H1 (cell line): ENCODE data around the gene FHOD1. TPM values are rescaled to one million over a fixed set of nuclear protein-coding genes. Genes with fewer than 3 reads are reported as not detected.
A peak's percentile ranks its signal among the peaks of the same experiment; 100 is the strongest.

Experiments
- YY1 ChIP-seq: IDR thresholded peaks from 2 replicates; pipeline ENCODE4 v1.6.1; 2011; ENCODE audit warnings: low read depth, mild to moderate bottlenecking, low read length
- polyA plus RNA-seq, 7 experiments: library from polyadenylated mRNA; depleted of rRNA in 3 of 7; stranded (reverse) in 5 of 7; unstranded in 2 of 7; fragments of >200 nt in 5 of 7; fragments of 200-250 nt in 2 of 7; gene quantifications; 1 replicate in 5 of 7; 2 replicates in 1 of 7; 4 replicates in 1 of 7; pipeline versions ENCODE4 v1.2.1 to v1.2.3, GENCODE V29; 2011 to 2013; ENCODE audit warnings: missing spikeins in 2 of 7, mixed read lengths in 2 of 7
- total RNA-seq: library from RNA; stranded (reverse); fragmentation: NEBNext Ultra II Directional; extraction: Animal tissue kit (Norgen Biotek cat#: 25700); gene quantifications from 2 replicates; pipeline ENCODE4 v1.2.1, GENCODE V29; 2021

Gene FHOD1
- total and polyA plus RNA-seq, 2 of the 8 experiments (the other 6 are each of a cell fraction or from before 2014, with no cell fraction given), result 31.3 to 60.7 TPM

DNA sequence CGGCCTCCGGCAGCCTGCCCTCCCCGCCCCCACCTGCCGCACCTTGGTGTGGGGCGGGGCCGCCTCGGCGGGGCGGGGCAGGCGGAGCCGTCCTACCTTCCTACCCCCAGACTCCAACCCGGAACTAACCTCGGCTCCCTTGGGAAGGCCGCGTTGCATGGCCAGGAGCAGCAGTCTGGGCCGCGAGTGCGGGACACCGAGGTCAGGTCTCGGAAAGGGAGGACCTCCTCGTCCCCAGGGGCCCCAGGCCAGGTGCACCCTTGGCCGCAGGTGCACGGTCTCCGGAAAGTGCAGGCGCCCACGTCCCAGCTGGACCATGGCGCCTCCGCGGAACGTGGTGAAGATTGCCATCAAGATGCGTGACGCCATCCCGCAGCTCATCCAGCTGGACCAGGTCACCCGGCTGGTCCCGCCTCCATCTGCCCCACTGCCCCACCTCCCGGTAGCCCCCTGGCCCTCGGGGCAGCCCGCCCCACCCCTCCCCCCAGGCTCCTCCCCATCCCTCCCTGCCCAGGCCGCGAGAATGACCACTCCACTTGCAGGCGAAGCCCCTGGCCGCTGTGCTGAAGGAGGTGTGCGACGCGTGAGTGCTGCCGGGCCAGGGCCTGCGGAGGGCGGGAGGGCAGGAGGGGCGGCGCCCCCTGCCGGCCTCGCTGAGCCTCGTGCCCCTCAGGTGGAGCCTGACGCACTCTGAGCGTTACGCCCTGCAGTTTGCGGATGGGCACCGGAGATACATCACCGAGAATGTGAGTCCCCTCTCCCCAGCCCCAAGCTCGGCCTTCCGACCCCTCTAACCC, 48.1 kb downstream of the FHOD1 start, which contains the start of gene ELMO3 (continued):
- 0 out of 2 replicates have a peak, but pooled peaks have one; percentile 27 for TF ChIP-seq YY1
- TF ChIP-seq, all 59 proteins: peak for 18
